IMR-90 (cell line): ENCODE measurements around the gene PKP3. TPM values are rescaled to one million over a fixed set of nuclear protein-coding genes. Genes with fewer than 3 reads are reported as not detected.

Experiments
- ATAC-seq: fragments of 200-7000 bp; cut with Tn5 transposase; 2 replicates; pipeline ENCODE4 v1.9.1; 2020; ENCODE audit warnings: low read depth, mild to moderate bottlenecking, moderate library complexity
- BruUV-seq: library from RNA; stranded (reverse); fragments of 400-500 nt; replicated peaks from 2 replicates; lab custom pipeline; 2021; lab: Mats Ljungman, UMichigan
- CTCF ChIA-PET: fragments of 300-600 bp; formaldehyde crosslinking; extraction: SDS; loops from one replicate; lab custom pipeline; 2021; ENCODE audit warnings: antibody characterized with exemption; lab: Yijun Ruan, JAX
- POLR2A ChIA-PET: fragments of 300-600 bp; sonication (Branson Sonifier 250); formaldehyde crosslinking; loops from one replicate; lab custom pipeline; 2022; ENCODE audit warnings: antibody characterized with exemption; ENCODE audit not compliant: unreplicated experiment; lab: Charles Lee
- DNase-seq: peaks from one replicate; pipeline ENCODE4 v3.0.0; 2013
- H2AFZ ChIP-seq: replicated peaks from 2 replicates; pipeline ENCODE3; 2013; ENCODE audit warnings: low read length, mild to moderate bottlenecking; ENCODE audit not compliant: poor library complexity
- H2AK5ac ChIP-seq: 2 replicates; pipeline ENCODE4 v1.6.1; 2013; ENCODE audit warnings: low read depth, low read length, inconsistent platforms
- H2AK9ac ChIP-seq: replicated peaks from 2 replicates; pipeline ENCODE3; 2013; ENCODE audit warnings: mild to moderate bottlenecking, low read depth, low read length, moderate library complexity; ENCODE audit not compliant: poor library complexity
- H2BK120ac ChIP-seq: 2 replicates; pipeline ENCODE4 v1.6.1; 2013; ENCODE audit warnings: low read depth, low read length, inconsistent platforms
- H2BK15ac ChIP-seq: 3 replicates; pipeline ENCODE4 v1.6.1; 2013; ENCODE audit warnings: low read depth, low read length, inconsistent platforms
- H2BK20ac ChIP-seq: 2 replicates; pipeline ENCODE4 v1.6.1; 2013; ENCODE audit warnings: low read depth, mild to moderate bottlenecking, inconsistent platforms, low read length, moderate library complexity
- H2BK5ac ChIP-seq: 2 replicates; pipeline ENCODE4 v1.6.1; 2013; ENCODE audit warnings: mild to moderate bottlenecking, low read depth, low read length, inconsistent platforms; ENCODE audit not compliant: poor library complexity, severe bottlenecking
- H3K14ac ChIP-seq: replicated peaks from 2 replicates; pipeline ENCODE4 v1.6.1; 2013; ENCODE audit warnings: low read depth, low read length, inconsistent platforms
- H3K18ac ChIP-seq: 2 replicates; pipeline ENCODE4 v1.6.1; 2013; ENCODE audit warnings: low read depth, low read length, control low read depth
- H3K23ac ChIP-seq: 2 replicates; pipeline ENCODE4 v1.6.1; 2013; ENCODE audit warnings: low read depth, low read length, inconsistent platforms
- H3K27ac ChIP-seq: 2 replicates; pipeline ENCODE4 v1.5.1; 2013; ENCODE audit warnings: mild to moderate bottlenecking, control low read depth, low read length; ENCODE audit not compliant: insufficient read depth
- H3K27me3 ChIP-seq: 2 replicates; pipeline ENCODE4 v1.6.1; 2013; ENCODE audit warnings: low read length; ENCODE audit not compliant: control insufficient read depth, insufficient read depth
- H3K36me3 ChIP-seq: 2 replicates; pipeline ENCODE4 v1.6.1; 2013; ENCODE audit warnings: low read length, mixed read lengths; ENCODE audit not compliant: control insufficient read depth, insufficient read depth
- H3K4ac ChIP-seq: 2 replicates; pipeline ENCODE4 v1.6.1; 2013; ENCODE audit warnings: low read depth, low read length, inconsistent platforms
- H3K4me1 ChIP-seq: 2 replicates; pipeline ENCODE4 v1.6.1; 2013; ENCODE audit warnings: low read length, mixed read lengths; ENCODE audit not compliant: control insufficient read depth, insufficient read depth
- H3K4me2 ChIP-seq: 2 replicates; pipeline ENCODE4 v1.6.1; 2013; ENCODE audit warnings: low read depth, mild to moderate bottlenecking, control low read depth, low read length, moderate library complexity
- H3K4me3 ChIP-seq: 2 replicates; pipeline ENCODE4 v1.5.1; 2013; ENCODE audit warnings: low read depth, mild to moderate bottlenecking, control low read depth, low read length, moderate library complexity; ENCODE audit not compliant: insufficient read depth
- H3K56ac ChIP-seq: 2 replicates; pipeline ENCODE4 v1.6.1; 2013; ENCODE audit warnings: low read length, inconsistent platforms; ENCODE audit not compliant: insufficient read depth; ENCODE audit errors: extremely low read depth
- H3K79me1 ChIP-seq, 2 experiments: 2 replicates each; pipeline ENCODE4 v1.6.1; 2013; ENCODE audit warnings: low read length in 2 of 2, inconsistent platforms in 1 of 2, low read depth in 1 of 2
- H3K9ac ChIP-seq: 2 replicates; pipeline ENCODE4 v1.6.1; 2013; ENCODE audit warnings: low read depth, low read length, control low read depth
- H3K9me1 ChIP-seq: 2 replicates; pipeline ENCODE4 v1.6.1; 2013; ENCODE audit warnings: low read length, inconsistent platforms; ENCODE audit not compliant: insufficient read depth
- H3K9me3 ChIP-seq: 2 replicates; pipeline ENCODE4 v1.6.1; 2013; ENCODE audit warnings: low read length; ENCODE audit not compliant: control insufficient read depth, insufficient read depth
- H4K20me1 ChIP-seq: 2 replicates; pipeline ENCODE4 v1.6.1; 2013; ENCODE audit warnings: low read length, inconsistent platforms; ENCODE audit not compliant: insufficient read depth
- H4K5ac ChIP-seq: 2 replicates; pipeline ENCODE4 v1.6.1; 2013; ENCODE audit warnings: mild to moderate bottlenecking, low read depth, low read length, control low read depth
- H4K8ac ChIP-seq, 2 experiments: 2 replicates each; pipeline ENCODE4 v1.6.1; 2013; ENCODE audit warnings: low read depth in 2 of 2, low read length in 2 of 2, control low read depth in 1 of 2, inconsistent platforms in 1 of 2
- H4K91ac ChIP-seq: 2 replicates; pipeline ENCODE4 v1.6.1; 2013; ENCODE audit warnings: low read depth, low read length, inconsistent platforms; ENCODE audit not compliant: insufficient read depth
- BHLHE40 ChIP-seq: fragments of 150-350 bp; IDR thresholded peaks from 2 replicates; pipeline ENCODE4 v1.6.1; 2016; ENCODE audit warnings: mild to moderate bottlenecking, low read depth, low read length
- CEBPB ChIP-seq: IDR thresholded peaks from 2 replicates; pipeline ENCODE4 v1.6.1; 2012; ENCODE audit warnings: low read depth, low read length, improper control_type of control experiment
- CHD1 ChIP-seq: IDR thresholded peaks from 2 replicates; pipeline ENCODE4 v1.6.1; 2012; ENCODE audit warnings: low read depth, low read length, improper control_type of control experiment
- CTCF ChIP-seq: conservative IDR thresholded peaks from 2 replicates; pipeline ENCODE4 v1.5.1; 2012; ENCODE audit warnings: mild to moderate bottlenecking, low read depth, low read length, improper control_type of control experiment
- ELK1 ChIP-seq: fragments of 150-350 bp; IDR thresholded peaks from 2 replicates; pipeline ENCODE4 v1.6.1; 2016; ENCODE audit warnings: low read depth, mild to moderate bottlenecking, low read length, moderate library complexity, borderline replicate concordance
- FOS ChIP-seq: fragments of 150-350 bp; IDR thresholded peaks from 2 replicates; pipeline ENCODE4 v1.6.1; 2016; ENCODE audit warnings: low read depth, low read length
- MAFK ChIP-seq: IDR thresholded peaks from 2 replicates; pipeline ENCODE4 v1.6.1; 2012; ENCODE audit warnings: low read depth, low read length, improper control_type of control experiment
- MAZ ChIP-seq: IDR thresholded peaks from 2 replicates; pipeline ENCODE4 v1.6.1; 2012; ENCODE audit warnings: low read depth, mild to moderate bottlenecking, low read length, improper control_type of control experiment, moderate library complexity, borderline replicate concordance
- MXI1 ChIP-seq: IDR thresholded peaks from 2 replicates; pipeline ENCODE4 v1.6.1; 2012; ENCODE audit warnings: low read depth, mild to moderate bottlenecking, low read length, moderate library complexity, borderline replicate concordance
- NFE2L2 ChIP-seq: fragments of 150-350 bp; IDR thresholded peaks from 2 replicates; pipeline ENCODE4 v1.6.1; 2016; ENCODE audit warnings: low read depth, mild to moderate bottlenecking, low read length
- POLR2A ChIP-seq: IDR thresholded peaks from 2 replicates; pipeline ENCODE4 v1.6.1; 2012; ENCODE audit warnings: mild to moderate bottlenecking, low read depth, low read length
- RAD21 ChIP-seq: IDR thresholded peaks from 2 replicates; pipeline ENCODE4 v1.6.1; 2012; ENCODE audit warnings: low read length, improper control_type of control experiment
- RCOR1 ChIP-seq: IDR thresholded peaks from 2 replicates; pipeline ENCODE4 v1.6.1; 2012; ENCODE audit warnings: mild to moderate bottlenecking, low read length, improper control_type of control experiment; ENCODE audit not compliant: insufficient replicate concordance
- RFX5 ChIP-seq: IDR thresholded peaks from 2 replicates; pipeline ENCODE4 v1.8.0; 2012; ENCODE audit warnings: low read depth, mild to moderate bottlenecking, low read length, moderate library complexity
- SMC3 ChIP-seq: fragments of 150-350 bp; IDR thresholded peaks from 2 replicates; pipeline ENCODE4 v1.6.1; 2016; ENCODE audit warnings: low read depth, mild to moderate bottlenecking, antibody characterized with exemption, low read length, moderate library complexity
- USF2 ChIP-seq: fragments of 150-350 bp; IDR thresholded peaks from 2 replicates; pipeline ENCODE4 v1.6.1; 2017; ENCODE audit warnings: mild to moderate bottlenecking, antibody characterized with exemption, low read length, low read depth
- WGBS, 2 experiments: methylation state at CpG; one replicate each; pipeline versions ENCODE4 v1.1.5 to v1.1.7; 2013; ENCODE audit warnings: missing lambda C conversion rate in 2 of 2; ENCODE audit not compliant: insufficient read length in 1 of 2; ENCODE audit errors: extremely low coverage in 2 of 2; 5-methylcytosine and 5-hydroxymethylcytosine counted together
- dilution Hi-C: fragments of 300-500 bp; cut with HindIII; formaldehyde crosslinking; loops from one replicate; pipeline ENCODE4 v1.14.3; 2018; ENCODE audit warnings: low sequenced_read_pairs; ENCODE audit not compliant: unreplicated experiment
- in situ Hi-C: fragments of 300-500 bp; cut with MboI; formaldehyde crosslinking; loops from 3 replicates; pipeline ENCODE4 v1.14.3; 2019; ENCODE audit warnings: low sequenced_read_pairs, inconsistent platforms, mixed read lengths
- intact Hi-C: fragments of 100-400 bp; cut with micrococcal nuclease; formaldehyde crosslinking; loops from 2 replicates; pipeline ENCODE4 v1.10.0; 2022
- polyA plus RNA-seq, 3 experiments: library from polyadenylated mRNA; depleted of rRNA; stranded (reverse); fragments of >200 nt; gene quantifications; 2 replicates each; pipeline ENCODE4 v1.2.3, GENCODE V29; 2012; ENCODE audit warnings: low replicate concordance in 1 of 3
- total RNA-seq: library from RNA; depleted of rRNA; stranded (reverse); fragments of >200 nt; gene quantifications from 2 replicates; pipeline ENCODE4 v1.2.3, GENCODE V29; 2012

PKP3 gene
- total and polyA plus RNA-seq, 2 of the 4 experiments (the other 2 are of a cell fraction) = 1.5 to 2.2 TPM

DNA sequence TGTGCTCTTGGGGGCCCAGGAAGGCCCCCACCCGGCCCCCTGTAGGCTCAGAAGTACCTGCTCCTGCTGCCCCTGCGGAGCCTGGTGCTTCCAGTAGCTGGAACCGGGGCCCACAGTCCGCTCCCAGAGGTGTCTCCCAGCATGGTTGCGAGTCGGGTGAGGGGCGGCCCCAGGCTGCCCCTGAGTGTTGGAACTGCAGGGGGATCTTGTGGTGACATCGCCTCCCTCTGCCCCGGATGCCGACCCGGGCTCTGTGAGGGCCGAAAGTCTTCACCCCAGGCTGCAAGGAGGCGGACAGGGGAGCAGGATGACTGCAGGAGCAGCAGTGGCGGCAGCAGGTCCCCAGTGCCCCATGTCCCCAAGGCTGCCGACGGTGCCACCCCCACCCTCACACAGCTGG lies 9.5 kb upstream of the PKP3 start:
- in situ Hi-C loops = no loop called here
- DNase-seq (no peak), ATAC-seq (no peak)
- Histone ChIP-seq H2BK5ac (no peak overlapping the region), H2BK120ac (no peak overlapping the region), H3K79me1 (no peaks in the 10 kb centered on the region), H3K23ac (no peak overlapping the region), H3K27ac (no peak overlapping the region), H2AK5ac (no peak overlapping the region), H3K4me1 (no peaks in the 10 kb centered on the region), H3K4me2 (no peak overlapping the region), H3K18ac (no peak overlapping the region), H3K14ac (no peak overlapping the region), H4K5ac (no peak overlapping the region), H3K27me3 (peaks cover 5% of the 10 kb centered on the region; the same call in 1 of the 2 replicates), H3K4ac (no peak overlapping the region), H2AFZ (no peak overlapping the region), H2BK20ac (no peak overlapping the region), H4K8ac (no peak overlapping the region), H2BK15ac (no peak overlapping the region), H4K91ac (no peak overlapping the region), H3K56ac (no peak overlapping the region), H3K36me3 (peaks cover 12% of the 10 kb centered on the region; the same call in 1 of the 2 replicates), H2AK9ac (no peak overlapping the region), H3K9me3 (peaks cover 6% of the 10 kb centered on the region; the same call in 1 of the 2 replicates), H3K4me3 (no peak overlapping the region), H3K9ac (no peak overlapping the region), H4K20me1 (no peaks in the 10 kb centered on the region), H3K9me1 (no peaks in the 10 kb centered on the region)
- intact Hi-C loops = no loop called here
- TF ChIP-seq CEBPB (no peak), CTCF (no peak), NFE2L2 (no peak), SMC3 (no peak), MAFK (no peak), CHD1 (no peak), RAD21 (no peak), POLR2A (no peak), RCOR1 (no peak), MXI1 (no peak), BHLHE40 (no peak), MAZ (no peak), USF2 (no peak), ELK1 (no peak), FOS (no peak), RFX5 (no peak)
- CTCF ChIA-PET = no interaction called here
- 100% methylated on average over 1 of the region's 16 CpGs; no CpG with 5 or more reads in 1 of the 2 experiments for WGBS, 2 experiments
- POLR2A ChIA-PET = no interaction called here
- dilution Hi-C loops = no loop called here
- BruUV-seq = no TSS peak
